A673 (cell line): ENCODE results near the gene SLC4A1.

Experiments used
- EZH2 ChIP-seq: fragments of 200-600 bp; sonication (generic); IDR thresholded peaks from 2 replicates; pipeline ENCODE4 v1.6.1; 2017; ENCODE audit warnings: borderline replicate concordance, low read depth, mild to moderate bottlenecking, mixed read lengths, antibody characterized with exemption, low read length; ENCODE audit not compliant: poor library complexity, severe bottlenecking
- TF ChIP-seq, protein P1 (sequence below): fragments of 300-800, 200-600 bp; sonication (generic); conservative IDR thresholded peaks from 2 replicates; pipeline ENCODE4 v1.5.1; 2017; ENCODE audit warnings: low read depth, mild to moderate bottlenecking, antibody characterized with exemption, low read length, moderate library complexity, mixed read lengths

- TF ChIP-seq, protein P1, sequence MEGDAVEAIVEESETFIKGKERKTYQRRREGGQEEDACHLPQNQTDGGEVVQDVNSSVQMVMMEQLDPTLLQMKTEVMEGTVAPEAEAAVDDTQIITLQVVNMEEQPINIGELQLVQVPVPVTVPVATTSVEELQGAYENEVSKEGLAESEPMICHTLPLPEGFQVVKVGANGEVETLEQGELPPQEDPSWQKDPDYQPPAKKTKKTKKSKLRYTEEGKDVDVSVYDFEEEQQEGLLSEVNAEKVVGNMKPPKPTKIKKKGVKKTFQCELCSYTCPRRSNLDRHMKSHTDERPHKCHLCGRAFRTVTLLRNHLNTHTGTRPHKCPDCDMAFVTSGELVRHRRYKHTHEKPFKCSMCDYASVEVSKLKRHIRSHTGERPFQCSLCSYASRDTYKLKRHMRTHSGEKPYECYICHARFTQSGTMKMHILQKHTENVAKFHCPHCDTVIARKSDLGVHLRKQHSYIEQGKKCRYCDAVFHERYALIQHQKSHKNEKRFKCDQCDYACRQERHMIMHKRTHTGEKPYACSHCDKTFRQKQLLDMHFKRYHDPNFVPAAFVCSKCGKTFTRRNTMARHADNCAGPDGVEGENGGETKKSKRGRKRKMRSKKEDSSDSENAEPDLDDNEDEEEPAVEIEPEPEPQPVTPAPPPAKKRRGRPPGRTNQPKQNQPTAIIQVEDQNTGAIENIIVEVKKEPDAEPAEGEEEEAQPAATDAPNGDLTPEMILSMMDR = no peak
- no peak for TF ChIP-seq EZH2
These were observed 37.8 kb downstream of the SLC4A1 start for GRCh38 chr17:44230140-44230539.
